GM12878 (cell line): ENCODE results near the gene PTPRN2. TPM values are rescaled to one million over a fixed set of nuclear protein-coding genes. Genes with fewer than 3 reads are reported as not detected.

Experiments
- ATAC-seq: fragments of 200-7000 bp; cut with Tn5 transposase; 3 replicates; pipeline ENCODE4 v1.9.1; 2020; ENCODE audit warnings: mild to moderate bottlenecking, moderate library complexity
- BruUV-seq: library from RNA; stranded (reverse); fragments of 400-500 nt; replicated peaks from 2 replicates; lab custom pipeline; 2021; lab: Mats Ljungman, UMichigan
- CTCF ChIA-PET: fragments of 300-600 bp; sonication (Branson Sonifier 250); formaldehyde crosslinking; extraction: SDS; loops from one replicate; lab custom pipeline; 2021; ENCODE audit warnings: inconsistent platforms; lab: Yijun Ruan, JAX
- POLR2A ChIA-PET: fragments of 350-600 bp; formaldehyde crosslinking; extraction: SDS; loops from one replicate; lab custom pipeline; 2021; ENCODE audit warnings: inconsistent platforms; lab: Charles Lee
- RAD21 ChIA-PET: fragments of 300-600 bp; sonication (Branson Sonifier 250); formaldehyde crosslinking; loops from one replicate; lab custom pipeline; 2023; ENCODE audit warnings: antibody characterized with exemption; ENCODE audit not compliant: unreplicated experiment; lab: Charles Lee
- SMC1A ChIA-PET: fragments of 300-600 bp; sonication (Branson Sonifier 250); formaldehyde crosslinking; loops from one replicate; lab custom pipeline; 2023; ENCODE audit not compliant: unreplicated experiment, uncharacterized antibody; lab: Charles Lee
- DNase-seq: peaks from one replicate; pipeline ENCODE4 v3.0.0-alpha.2; 2011; ENCODE audit warnings: low read depth, low spot score
- FAIRE-seq: peaks from 3 replicates; lab custom pipeline; 2011; peaks lifted over from hg19 to GRCh38; lab: Jason Lieb, UNC
- H2AFZ ChIP-seq: 2 replicates; pipeline ENCODE4 v1.6.0; 2011; ENCODE audit warnings: low read depth, low read length, control low read depth; ENCODE audit not compliant: control insufficient read depth
- H3K27ac ChIP-seq: 2 replicates; pipeline ENCODE4 v1.5.1; 2011; ENCODE audit warnings: control low read depth; ENCODE audit not compliant: control insufficient read depth, insufficient read depth
- H3K27me3 ChIP-seq, 2 experiments: replicated peaks in 1 of 2; 2 replicates each; pipeline versions ENCODE4 v1.6.0 to v1.6.1; 2011; ENCODE audit warnings: low read length in 1 of 2; ENCODE audit not compliant: control insufficient read depth in 2 of 2, insufficient read depth in 2 of 2
- H3K36me3 ChIP-seq, 2 experiments: 2 replicates each; pipeline ENCODE4 v1.5.1; 2011; ENCODE audit warnings: low read length in 1 of 2; ENCODE audit not compliant: control insufficient read depth in 2 of 2, insufficient read depth in 2 of 2
- H3K4me1 ChIP-seq: 2 replicates; pipeline ENCODE4 v1.6.1; 2011; ENCODE audit warnings: mild to moderate bottlenecking, low read length, moderate library complexity, mixed read lengths; ENCODE audit not compliant: control insufficient read depth, insufficient read depth
- H3K4me2 ChIP-seq: 2 replicates; pipeline ENCODE4 v1.6.0; 2011; ENCODE audit warnings: control low read depth; ENCODE audit not compliant: control insufficient read depth, insufficient read depth
- H3K4me3 ChIP-seq: fragments of 200-600 bp; sonication (generic); 2 replicates; pipeline ENCODE4 v1.5.1; 2016
- H3K79me2 ChIP-seq: 2 replicates; pipeline ENCODE4 v1.6.0; 2011; ENCODE audit warnings: low read length; ENCODE audit not compliant: control insufficient read depth, insufficient read depth
- H3K9ac ChIP-seq: 2 replicates; pipeline ENCODE4 v1.8.0; 2011; ENCODE audit warnings: low read length, control low read depth, mixed read lengths; ENCODE audit not compliant: control insufficient read depth, insufficient read depth
- H3K9me3 ChIP-seq: replicated peaks from 3 replicates; pipeline ENCODE4 v1.5.1; 2011; ENCODE audit warnings: mild to moderate bottlenecking, low read length; ENCODE audit not compliant: control insufficient read depth, insufficient read depth
- H4K20me1 ChIP-seq: 2 replicates; pipeline ENCODE4 v1.6.0; 2011; ENCODE audit not compliant: control insufficient read depth, insufficient read depth
- ATF2 ChIP-seq: IDR thresholded peaks from 2 replicates; pipeline ENCODE4 v1.6.1; 2012; ENCODE audit warnings: low read length, inconsistent platforms
- ATF3 ChIP-seq: IDR thresholded peaks from 2 replicates; pipeline ENCODE4 v1.6.1; 2011; ENCODE audit warnings: low read depth, mild to moderate bottlenecking, low read length, moderate library complexity, borderline replicate concordance; ENCODE audit errors: extremely low read depth
- BMI1 ChIP-seq: fragments of 450-650 bp; IDR thresholded peaks from 2 replicates; pipeline ENCODE4 v1.6.1; 2016; ENCODE audit warnings: mild to moderate bottlenecking, moderate library complexity, borderline replicate concordance
- CHD4 ChIP-seq: fragments of 200-600 bp; sonication (generic); IDR thresholded peaks from 2 replicates; pipeline ENCODE4 v1.6.1; 2016; ENCODE audit warnings: mild to moderate bottlenecking
- DPF2 ChIP-seq: fragments of 450-650 bp; IDR thresholded peaks from 2 replicates; pipeline ENCODE4 v1.6.1; 2017; ENCODE audit warnings: mild to moderate bottlenecking
- EP300 ChIP-seq, 2 experiments: fragments of 150-350 bp in 1 of 2; IDR thresholded peaks; 2 replicates each; pipeline ENCODE4 v1.6.1; 2011 to 2012; ENCODE audit warnings: low read depth in 2 of 2, low read length in 2 of 2, borderline replicate concordance in 1 of 2, improper control_type of control experiment in 1 of 2, inconsistent platforms in 1 of 2; ENCODE audit not compliant: control insufficient read depth in 1 of 2
- FOXK2 ChIP-seq: fragments of 450-650 bp; IDR thresholded peaks from 2 replicates; pipeline ENCODE4 v1.6.1; 2017; ENCODE audit warnings: mild to moderate bottlenecking, moderate library complexity
- HDAC6 ChIP-seq: fragments of 200-600 bp; sonication (generic); IDR thresholded peaks from one replicate; pipeline ENCODE4 v1.8.0; 2017; ENCODE audit warnings: antibody characterized with exemption; ENCODE audit not compliant: unreplicated experiment
- JUND ChIP-seq: IDR thresholded peaks from 2 replicates; pipeline ENCODE4 v1.6.1; 2012; ENCODE audit warnings: low read depth, mild to moderate bottlenecking, low read length, improper control_type of control experiment, moderate library complexity
- MTA2 ChIP-seq: fragments of 450-650 bp; IDR thresholded peaks from 2 replicates; pipeline ENCODE4 v1.6.1; 2016; ENCODE audit warnings: low read depth, mild to moderate bottlenecking, moderate library complexity
- MTA3 ChIP-seq: IDR thresholded peaks from 2 replicates; pipeline ENCODE4 v1.6.1; 2012; ENCODE audit warnings: low read length, inconsistent platforms, borderline replicate concordance
- MYB ChIP-seq: fragments of 150-350 bp; IDR thresholded peaks from 2 replicates; pipeline ENCODE4 v1.6.1; 2014; ENCODE audit warnings: mild to moderate bottlenecking, low read depth, low read length, borderline replicate concordance
- NR2C2 ChIP-seq: IDR thresholded peaks from 2 replicates; pipeline ENCODE4 v1.6.1; 2011; ENCODE audit warnings: borderline replicate concordance, low read depth; ENCODE audit not compliant: control insufficient read depth, insufficient read length
- RCOR1 ChIP-seq: conservative IDR thresholded peaks from 2 replicates; pipeline ENCODE4 v1.6.1; 2012; ENCODE audit warnings: low read depth, low read length, improper control_type of control experiment
- RUNX3 ChIP-seq: IDR thresholded peaks from 2 replicates; pipeline ENCODE4 v1.6.1; 2012; ENCODE audit warnings: low read length, inconsistent platforms
- SMAD5 ChIP-seq: IDR thresholded peaks from 2 replicates; pipeline ENCODE4 v1.6.1; 2016; ENCODE audit warnings: antibody characterized with exemption, low read depth
- SMC3 ChIP-seq: IDR thresholded peaks from 2 replicates; pipeline ENCODE4 v1.6.1; 2011; ENCODE audit warnings: low read length, improper control_type of control experiment, borderline replicate concordance
- STAT3 ChIP-seq: IDR thresholded peaks from 2 replicates; pipeline ENCODE4 v1.6.1; 2011; ENCODE audit warnings: low read depth, low read length, improper control_type of control experiment
- WGBS: methylation state at CpG from one replicate; pipeline ENCODE4 v1.1.6; 2016; ENCODE audit warnings: low lambda C conversion rate; ENCODE audit not compliant: insufficient replicate concordance, insufficient coverage; ENCODE audit errors: missing lambda C conversion rate; 5-methylcytosine and 5-hydroxymethylcytosine counted together
- in situ Hi-C: fragments of 300-500 bp; cut with MboI; formaldehyde crosslinking; loops from 9 replicates; pipeline ENCODE4 v1.14.3; 2018; ENCODE audit warnings: mixed read lengths
- intact Hi-C: fragments of 100-400 bp; cut with micrococcal nuclease; formaldehyde crosslinking; loops from one replicate; pipeline ENCODE4 v1.14.2; 2022; ENCODE audit not compliant: unreplicated experiment
- polyA plus RNA-seq, 11 experiments: library from polyadenylated mRNA; depleted of rRNA in 4 of 11; unstranded in 6 of 11; stranded (reverse) in 5 of 11; fragments of >200 nt; fragmentation: Nextera tagmentation in 4 of 11; fragmentation: Illumina TruSeq in 1 of 11; extraction: Ambion mirVana in 4 of 11; extraction: Trizol in 1 of 11; gene quantifications; 1 replicate in 1 of 11; 2 replicates in 10 of 11; pipeline versions ENCODE4 v1.2.1 to v1.2.3, GENCODE V29; 2011 to 2016; ENCODE audit warnings: inconsistent platforms in 2 of 11, missing spikeins in 2 of 11, low read depth in 1 of 11
- total RNA-seq, 4 experiments: library from RNA; depleted of rRNA in 3 of 4; stranded (reverse); fragments of >200 nt in 3 of 4; fragmentation: Illumina TruSeq in 1 of 4; extraction: Trizol in 1 of 4; gene quantifications; 2 replicates each; pipeline versions ENCODE4 v1.2.1 to v1.2.3, GENCODE V29; 2013 to 2021
- TF ChIP-seq, protein P1 (sequence below): fragments of 450-650 bp; formaldehyde crosslinking; IDR thresholded peaks from 2 replicates; pipeline ENCODE4 v1.4.0; 2020; ENCODE audit warnings: mild to moderate bottlenecking, moderate library complexity

PTPRN2 gene
- total and polyA plus RNA-seq, 10 of the 15 experiments (the other 5 are each of a cell fraction or from before 2014, with no cell fraction given), result 5.4 TPM; not detected in 9

- no peak for DNase-seq
- ChIA-PET CTCF (no interaction called here), SMC1A (no interaction called here), RAD21 (no interaction called here), POLR2A (no interaction called here)
- ATAC-seq, result no peak
- Histone ChIP-seq H3K4me2 (no peak overlapping the region), H3K27me3 (no peaks in the 10 kb centered on the region), H3K9me3 (no peaks in the 10 kb centered on the region; the same call in 2 of the 3 replicates), H3K9ac (no peak overlapping the region), H3K27ac (no peak overlapping the region), H2AFZ (no peak overlapping the region), H3K36me3 (no peaks in the 10 kb centered on the region), H3K4me1 (no peaks in the 10 kb centered on the region), H3K4me3 (no peak overlapping the region), H4K20me1 (no peaks in the 10 kb centered on the region), H3K79me2 (no peaks in the 10 kb centered on the region)
- BruUV-seq, result no TSS peak
- FAIRE-seq, result peak; percentile 82
- intact Hi-C loops, result no loop called here
- TF ChIP-seq SMC3, result no peak
- no peak for TF ChIP-seq DPF2
- no peak for TF ChIP-seq FOXK2
- no peak for TF ChIP-seq ATF3
- no peak for TF ChIP-seq MYB
- TF ChIP-seq STAT3, result no peak
- no peak for TF ChIP-seq SMAD5
- TF ChIP-seq MTA3, result no peak
- TF ChIP-seq CHD4, result no peak
- TF ChIP-seq BMI1, result no peak
- TF ChIP-seq, protein P1, sequence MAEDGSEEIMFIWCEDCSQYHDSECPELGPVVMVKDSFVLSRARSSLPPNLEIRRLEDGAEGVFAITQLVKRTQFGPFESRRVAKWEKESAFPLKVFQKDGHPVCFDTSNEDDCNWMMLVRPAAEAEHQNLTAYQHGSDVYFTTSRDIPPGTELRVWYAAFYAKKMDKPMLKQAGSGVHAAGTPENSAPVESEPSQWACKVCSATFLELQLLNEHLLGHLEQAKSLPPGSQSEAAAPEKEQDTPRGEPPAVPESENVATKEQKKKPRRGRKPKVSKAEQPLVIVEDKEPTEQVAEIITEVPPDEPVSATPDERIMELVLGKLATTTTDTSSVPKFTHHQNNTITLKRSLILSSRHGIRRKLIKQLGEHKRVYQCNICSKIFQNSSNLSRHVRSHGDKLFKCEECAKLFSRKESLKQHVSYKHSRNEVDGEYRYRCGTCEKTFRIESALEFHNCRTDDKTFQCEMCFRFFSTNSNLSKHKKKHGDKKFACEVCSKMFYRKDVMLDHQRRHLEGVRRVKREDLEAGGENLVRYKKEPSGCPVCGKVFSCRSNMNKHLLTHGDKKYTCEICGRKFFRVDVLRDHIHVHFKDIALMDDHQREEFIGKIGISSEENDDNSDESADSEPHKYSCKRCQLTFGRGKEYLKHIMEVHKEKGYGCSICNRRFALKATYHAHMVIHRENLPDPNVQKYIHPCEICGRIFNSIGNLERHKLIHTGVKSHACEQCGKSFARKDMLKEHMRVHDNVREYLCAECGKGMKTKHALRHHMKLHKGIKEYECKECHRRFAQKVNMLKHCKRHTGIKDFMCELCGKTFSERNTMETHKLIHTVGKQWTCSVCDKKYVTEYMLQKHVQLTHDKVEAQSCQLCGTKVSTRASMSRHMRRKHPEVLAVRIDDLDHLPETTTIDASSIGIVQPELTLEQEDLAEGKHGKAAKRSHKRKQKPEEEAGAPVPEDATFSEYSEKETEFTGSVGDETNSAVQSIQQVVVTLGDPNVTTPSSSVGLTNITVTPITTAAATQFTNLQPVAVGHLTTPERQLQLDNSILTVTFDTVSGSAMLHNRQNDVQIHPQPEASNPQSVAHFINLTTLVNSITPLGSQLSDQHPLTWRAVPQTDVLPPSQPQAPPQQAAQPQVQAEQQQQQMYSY (CRISPR knock-in tag), result no peak
- no peak for TF ChIP-seq RUNX3
- TF ChIP-seq JUND, result no peak
- no peak for TF ChIP-seq EP300 (IDR thresholded peaks at IDR 0.05; ENCODE audit: borderline replicate concordance in 1 of 2, control insufficient read depth in 1 of 2, low read depth in 2 of 2, low read length in 2 of 2)
- TF ChIP-seq RCOR1, result no peak
- TF ChIP-seq MTA2, result no peak
- TF ChIP-seq NR2C2, result no peak
- no peak for TF ChIP-seq HDAC6
- TF ChIP-seq ATF2, result no peak
- WGBS, result 68% methylated on average over 28 of the region's 29 CpGs
- in situ Hi-C loops, result no loop called here
These were observed 929.6 kb downstream of the PTPRN2 start for GRCh38 chr7:157657741-157658740.
